H9 (cell line): Measurements from ENCODE around the gene RBFA. TPM values are rescaled to one million over a fixed set of nuclear protein-coding genes. Genes with fewer than 3 reads are reported as not detected.

Source experiments
- DNase-seq: peaks from one replicate; pipeline ENCODE4 v3.0.0-alpha.2; 2017
- H2AFZ ChIP-seq: one replicate; pipeline ENCODE4 v1.6.1; 2013; ENCODE audit warnings: mild to moderate bottlenecking, low read length, control low read depth, moderate library complexity
- H2AK5ac ChIP-seq: 2 replicates; pipeline ENCODE4 v1.6.1; 2013; ENCODE audit warnings: low read length, control low read depth, mixed read lengths; ENCODE audit not compliant: insufficient read length
- H2BK120ac ChIP-seq: one replicate; pipeline ENCODE4 v1.6.1; 2013; ENCODE audit warnings: low read depth, mild to moderate bottlenecking, low read length, control low read depth, inconsistent platforms; ENCODE audit not compliant: poor library complexity, severe bottlenecking
- H2BK12ac ChIP-seq: 2 replicates; pipeline ENCODE4 v1.6.1; 2013; ENCODE audit warnings: low read length, control low read depth, mixed read lengths, low read depth; ENCODE audit not compliant: insufficient read length
- H2BK15ac ChIP-seq: 2 replicates; pipeline ENCODE4 v1.6.1; 2013; ENCODE audit warnings: low read depth, low read length, control low read depth
- H2BK20ac ChIP-seq: one replicate; pipeline ENCODE4 v1.6.1; 2013; ENCODE audit warnings: low read depth, mild to moderate bottlenecking, low read length, control low read depth, inconsistent platforms; ENCODE audit not compliant: poor library complexity, severe bottlenecking
- H2BK5ac ChIP-seq: 2 replicates; pipeline ENCODE4 v1.6.1; 2013; ENCODE audit warnings: low read length, control low read depth, mixed read lengths; ENCODE audit not compliant: insufficient read length
- H3K14ac ChIP-seq: 2 replicates; pipeline ENCODE4 v1.6.1; 2013; ENCODE audit warnings: low read length, control low read depth; ENCODE audit not compliant: insufficient read depth
- H3K18ac ChIP-seq: 2 replicates; pipeline ENCODE4 v1.6.1; 2013; ENCODE audit warnings: low read depth, mild to moderate bottlenecking, mixed read lengths, low read length, control low read depth; ENCODE audit not compliant: insufficient read length
- H3K23ac ChIP-seq: 2 replicates; pipeline ENCODE4 v1.6.1; 2013; ENCODE audit warnings: low read length, control low read depth, mixed read lengths, low read depth; ENCODE audit not compliant: insufficient read length
- H3K23me2 ChIP-seq: 2 replicates; pipeline ENCODE4 v1.6.1; 2013; ENCODE audit warnings: low read depth, mild to moderate bottlenecking, mixed read lengths, low read length, control low read depth; ENCODE audit not compliant: insufficient read length, poor library complexity, severe bottlenecking
- H3K27ac ChIP-seq: 2 replicates; pipeline ENCODE4 v1.5.1; 2013; ENCODE audit warnings: low read length, control low read depth, mixed read lengths, low read depth; ENCODE audit not compliant: insufficient read length
- H3K27me3 ChIP-seq: 2 replicates; pipeline ENCODE4 v1.6.1; 2013; ENCODE audit warnings: low read length, control low read depth, inconsistent platforms; ENCODE audit not compliant: insufficient read depth
- H3K4ac ChIP-seq: 2 replicates; pipeline ENCODE4 v1.6.1; 2013; ENCODE audit warnings: low read depth, mild to moderate bottlenecking, control low read depth, inconsistent platforms, low read length, moderate library complexity
- H3K4me1 ChIP-seq: 2 replicates; pipeline ENCODE4 v1.6.1; 2013; ENCODE audit warnings: low read length, control low read depth, inconsistent platforms; ENCODE audit not compliant: insufficient read depth
- H3K4me2 ChIP-seq: 2 replicates; pipeline ENCODE4 v1.6.1; 2013; ENCODE audit warnings: low read length, control low read depth, mixed read lengths; ENCODE audit not compliant: insufficient read length, insufficient read depth
- H3K56ac ChIP-seq: 2 replicates; pipeline ENCODE4 v1.6.1; 2013; ENCODE audit warnings: low read depth, mild to moderate bottlenecking, mixed read lengths, low read length, control low read depth; ENCODE audit not compliant: insufficient read length
- H3K79me1 ChIP-seq: 2 replicates; pipeline ENCODE4 v1.6.1; 2013; ENCODE audit warnings: low read depth, mild to moderate bottlenecking, moderate library complexity, low read length, control low read depth, inconsistent platforms; ENCODE audit not compliant: insufficient read depth, poor library complexity, severe bottlenecking
- H3K79me2 ChIP-seq: 2 replicates; pipeline ENCODE4 v1.6.1; 2013; ENCODE audit warnings: low read length, control low read depth, inconsistent platforms; ENCODE audit not compliant: insufficient read depth
- H3K9ac ChIP-seq: 2 replicates; pipeline ENCODE4 v1.6.1; 2013; ENCODE audit warnings: low read length, control low read depth, mixed read lengths; ENCODE audit not compliant: insufficient read length; ENCODE audit errors: extremely low read depth
- H3K9me3 ChIP-seq: one replicate; pipeline ENCODE4 v1.6.1; 2013; ENCODE audit warnings: low read depth, low read length, inconsistent platforms; ENCODE audit not compliant: control insufficient read depth
- H3T11ph ChIP-seq: one replicate; pipeline ENCODE4 v1.6.1; 2013; ENCODE audit warnings: mild to moderate bottlenecking, low read length, control low read depth, inconsistent platforms
- H4K20me1 ChIP-seq: one replicate; pipeline ENCODE4 v1.6.1; 2013; ENCODE audit not compliant: control insufficient read depth, insufficient read length, insufficient read depth
- H4K5ac ChIP-seq: 2 replicates; pipeline ENCODE4 v1.6.1; 2013; ENCODE audit warnings: low read depth, mild to moderate bottlenecking, mixed read lengths, low read length, control low read depth; ENCODE audit not compliant: insufficient read length
- H4K8ac ChIP-seq: replicated peaks from 2 replicates; pipeline ENCODE4 v1.6.1; 2013; ENCODE audit warnings: low read length, control low read depth, mixed read lengths, low read depth; ENCODE audit not compliant: insufficient read length
- H4K91ac ChIP-seq: 2 replicates; pipeline ENCODE4 v1.6.1; 2013; ENCODE audit warnings: low read depth, mild to moderate bottlenecking, moderate library complexity, mixed read lengths, low read length, control low read depth; ENCODE audit not compliant: insufficient read length
- H3K27ac Mint-ChIP-seq, 3 experiments: 2 replicates in 2 of 3; 3 replicates in 1 of 3; pipeline ENCODE4 v1.8.0; 2020 to 2021; ENCODE audit warnings: mixed read lengths in 3 of 3, mild to moderate bottlenecking in 1 of 3, moderate library complexity in 1 of 3
- H3K27me3 Mint-ChIP-seq: 2 replicates; pipeline ENCODE4 v1.8.0; 2021; ENCODE audit warnings: low read depth, mild to moderate bottlenecking, moderate library complexity, mixed read lengths
- H3K36me3 Mint-ChIP-seq, 3 experiments: 2 replicates in 2 of 3; 3 replicates in 1 of 3; pipeline ENCODE4 v1.8.0; 2020 to 2021; ENCODE audit warnings: low read depth in 3 of 3, mixed read lengths in 3 of 3; ENCODE audit not compliant: insufficient read depth in 1 of 3
- H3K4me1 Mint-ChIP-seq, 2 experiments: 2 replicates each; pipeline ENCODE4 v1.8.0; 2020; ENCODE audit warnings: mixed read lengths in 2 of 2
- H3K4me3 Mint-ChIP-seq, 2 experiments: 2 replicates in 1 of 2; 3 replicates in 1 of 2; pipeline ENCODE4 v1.8.0; 2020 to 2021; ENCODE audit warnings: mild to moderate bottlenecking in 2 of 2, mixed read lengths in 2 of 2, moderate library complexity in 1 of 2
- H3K9me3 Mint-ChIP-seq, 2 experiments: 2 replicates in 1 of 2; 3 replicates in 1 of 2; pipeline ENCODE4 v1.8.0; 2020; ENCODE audit warnings: mild to moderate bottlenecking in 2 of 2, mixed read lengths in 2 of 2, moderate library complexity in 1 of 2
- CTCF ChIP-seq: fragments of 200-600 bp; sonication (generic); conservative IDR thresholded peaks from 3 replicates; pipeline ENCODE4 v1.8.0; 2021; ENCODE audit warnings: antibody characterized with exemption, mild to moderate bottlenecking
- WGBS: extraction: QIAGEN DNeasy Blood & Tissue Kit; methylation state at CpG from one replicate; pipeline ENCODE4 v1.1.7; 2013; ENCODE audit warnings: missing lambda C conversion rate, low lambda C conversion rate, mixed read lengths; ENCODE audit not compliant: insufficient read length; ENCODE audit errors: extremely low coverage; 5-methylcytosine and 5-hydroxymethylcytosine counted together
- total RNA-seq: library from RNA; stranded (reverse); gene quantifications from 2 replicates; pipeline ENCODE4 v1.2.1, GENCODE V29; 2021

The RBFA gene
- total RNA-seq, 1 experiment from 2014 or later: 42.5 TPM

- Histone ChIP-seq H3K9ac (peak overlapping the region; percentile 29), H4K8ac (no peak overlapping the region), H4K20me1 (no peaks in the 10 kb centered on the region), H3K79me2 (peaks cover 5% of the 10 kb centered on the region; the same call in 1 of the 2 replicates), H3K27me3 (no peaks in the 10 kb centered on the region), H3K18ac (no peak overlapping the region), H3K79me1 (no peaks in the 10 kb centered on the region), H3K56ac (no peak overlapping the region), H3K4me2 (peak overlapping the region; percentile 74), H2BK15ac (no peak overlapping the region), H2BK12ac (no peak overlapping the region), H2AFZ (no peak overlapping the region), H4K5ac (no peak overlapping the region), H2AK5ac (no peak overlapping the region), H3K27ac (no peak overlapping the region), H3K4me1 (peaks cover 5% of the 10 kb centered on the region), H2BK20ac (no peak overlapping the region), H2BK5ac (no peak overlapping the region), H4K91ac (no peak overlapping the region), H3K23me2 (peaks cover 3% of the 10 kb centered on the region), H3T11ph (no peak overlapping the region), H3K4ac (no peak overlapping the region), H3K23ac (no peak overlapping the region), H3K14ac (no peak overlapping the region), H2BK120ac (no peak overlapping the region), H3K9me3 (no peaks in the 10 kb centered on the region)
- WGBS: no CpG with 5 or more reads among the region's 7 CpGs
- peaks cover 28 to 30% of the 10 kb centered on the region in 2 experiments for H3K4me1 Mint-ChIP-seq
- H3K4me3 Mint-ChIP-seq: peak overlapping the region; percentile 82 to 93
- TF ChIP-seq CTCF: no peak
- H3K27ac Mint-ChIP-seq: no peak overlapping the region
- no peak for DNase-seq
- H3K36me3 Mint-ChIP-seq: peaks cover 11 to 32% (median 24%) of the 10 kb centered on the region in 3 experiments
- peaks cover 4% of the 10 kb centered on the region for H3K27me3 Mint-ChIP-seq
- peaks cover 0 to 2% of the 10 kb centered on the region in 2 experiments; a peak in 1 of 5 replicates for H3K9me3 Mint-ChIP-seq
These were observed 1.8 kb downstream of the RBFA start for GRCh38 chr18:80035997-80036396.
